Middle frontal gyrus (tissue), 1 donor: ENCODE data around the gene DTX3.
"Not testable (repeated sequence)": the region's sequence is repeated elsewhere in the genome, so short reads cannot be mapped to it uniquely, and the experiment has no call there.

Experiments
- DNase-seq: peaks from one replicate; pipeline ENCODE4 v3.0.0-alpha.2; 2015; ENCODE audit warnings: low spot score; ENCODE audit errors: extremely low spot score

The DTX3 gene

DNA sequence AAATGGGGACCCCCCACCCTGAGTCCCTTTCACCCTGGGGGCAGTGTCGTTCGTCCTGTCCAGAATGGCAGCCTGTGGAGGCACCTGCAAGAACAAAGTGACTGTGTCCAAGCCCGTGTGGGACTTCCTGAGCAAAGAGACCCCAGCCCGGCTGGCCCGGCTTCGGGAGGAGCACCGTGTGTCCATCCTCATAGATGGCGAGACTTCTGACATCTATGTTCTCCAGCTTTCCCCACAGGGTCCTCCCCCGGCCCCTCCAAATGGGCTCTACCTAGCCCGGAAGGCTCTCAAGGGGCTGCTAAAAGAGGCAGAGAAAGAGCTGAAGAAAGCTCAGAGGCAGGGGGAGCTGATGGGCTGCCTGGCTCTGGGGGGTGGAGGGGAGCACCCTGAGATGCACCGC, 2.2 kb downstream of the DTX3 start:
- DNase-seq, result no peak

DNA sequence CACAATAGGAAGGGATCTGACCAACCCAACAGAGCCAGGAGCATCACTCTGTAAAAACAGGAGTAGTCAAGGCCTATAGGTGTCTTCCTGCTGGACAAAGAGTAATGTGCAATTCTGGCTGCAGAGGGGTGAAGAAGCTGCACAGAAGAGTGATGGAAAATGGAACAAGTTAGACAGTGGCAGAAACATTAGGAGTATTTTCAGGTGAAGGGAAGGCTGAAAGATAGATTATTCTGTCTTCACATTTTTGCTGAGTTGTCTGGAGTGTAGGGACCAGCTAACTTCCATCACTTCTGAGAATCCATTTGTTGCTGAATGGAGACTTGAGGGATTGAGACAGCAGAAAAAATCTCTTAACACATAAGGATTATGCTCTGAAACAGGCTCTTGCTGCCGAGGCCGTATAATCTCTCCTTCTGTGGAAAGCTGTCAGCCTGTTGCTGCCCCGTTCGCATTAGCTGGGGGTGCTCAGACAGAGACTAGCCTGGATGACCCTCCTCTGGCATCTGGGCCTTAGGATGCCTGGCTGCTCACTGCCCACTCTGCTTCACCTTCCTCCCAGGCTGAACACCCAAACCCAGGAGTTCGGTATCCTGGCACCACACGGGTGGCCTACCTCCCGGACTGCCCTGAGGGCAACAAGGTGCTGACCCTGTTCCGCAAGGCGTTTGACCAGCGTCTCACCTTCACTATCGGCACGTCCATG, 3.5 kb downstream of the DTX3 start:
- no peak for DNase-seq

DNA sequence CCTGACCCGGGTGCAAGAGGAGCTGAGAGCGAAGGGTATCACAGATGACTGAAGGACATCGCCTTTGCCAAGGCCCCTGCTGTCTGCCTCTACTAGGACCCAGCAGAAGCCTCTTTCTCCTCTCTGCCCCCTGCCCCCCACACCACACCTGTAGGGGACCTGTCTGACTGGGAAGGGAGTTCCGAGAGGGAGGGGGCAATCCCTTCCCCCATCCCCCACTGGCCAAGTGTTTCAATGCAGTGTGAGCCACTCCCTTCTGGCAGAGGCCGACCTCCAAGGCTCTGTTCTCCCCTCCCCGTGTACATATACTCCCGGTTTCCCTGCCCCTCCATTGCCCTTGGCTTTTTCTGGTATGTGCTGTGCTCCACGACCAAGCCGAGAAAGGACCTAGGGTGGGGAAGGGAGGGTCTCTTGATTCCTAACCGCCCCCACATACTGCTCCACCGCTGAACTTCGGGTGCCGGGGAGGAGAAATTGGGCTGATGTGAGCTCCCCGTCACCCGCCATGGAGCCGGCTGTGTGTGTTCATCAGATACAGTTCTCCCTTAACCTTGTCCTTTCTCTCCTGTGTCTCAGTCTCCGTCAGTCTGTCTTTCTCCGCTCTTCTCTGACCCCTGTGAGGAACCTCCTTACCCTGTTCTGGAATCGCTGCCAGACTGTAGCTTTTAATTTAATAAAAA, 4.6 kb downstream of the DTX3 start:
- DNase-seq, result no peak

DNA sequence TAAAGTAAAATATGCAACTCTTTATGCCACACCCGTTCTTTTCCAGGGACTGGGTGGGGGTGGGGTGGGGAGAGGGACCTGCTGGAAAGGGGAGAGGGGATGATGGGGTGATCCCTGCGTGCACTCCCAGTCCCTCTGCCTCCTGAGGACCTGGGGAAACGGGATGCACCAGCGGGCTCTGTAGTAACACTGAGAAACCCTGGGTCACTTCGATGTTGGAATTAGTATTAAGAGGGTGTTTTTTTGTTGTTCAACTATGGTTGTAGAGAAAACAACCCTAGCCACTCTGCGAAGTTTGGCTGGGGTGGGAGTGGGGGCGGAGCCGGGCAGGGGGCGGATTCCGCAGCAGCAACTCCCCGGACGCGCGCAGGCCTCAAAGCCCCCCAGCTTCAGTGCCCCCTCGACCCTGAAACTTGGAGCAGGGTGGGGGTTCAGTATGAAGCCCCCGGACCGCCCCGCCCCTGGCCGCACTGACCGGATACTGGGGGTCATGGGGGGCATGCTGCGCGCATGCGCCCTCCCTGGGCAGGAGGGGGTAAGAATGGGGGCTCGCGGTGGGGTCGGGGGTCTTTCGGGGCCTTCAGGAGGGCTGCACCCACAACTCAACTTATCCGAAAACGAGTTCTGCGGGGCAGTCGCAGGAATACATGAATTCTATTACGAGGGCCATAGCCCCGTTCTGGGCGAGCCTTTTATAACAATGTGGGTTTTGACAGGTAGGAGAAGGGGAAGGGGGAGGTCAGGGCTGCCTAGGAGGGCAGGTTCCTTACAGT, 5.3 kb downstream of the DTX3 start:
- no peak for DNase-seq

DNA sequence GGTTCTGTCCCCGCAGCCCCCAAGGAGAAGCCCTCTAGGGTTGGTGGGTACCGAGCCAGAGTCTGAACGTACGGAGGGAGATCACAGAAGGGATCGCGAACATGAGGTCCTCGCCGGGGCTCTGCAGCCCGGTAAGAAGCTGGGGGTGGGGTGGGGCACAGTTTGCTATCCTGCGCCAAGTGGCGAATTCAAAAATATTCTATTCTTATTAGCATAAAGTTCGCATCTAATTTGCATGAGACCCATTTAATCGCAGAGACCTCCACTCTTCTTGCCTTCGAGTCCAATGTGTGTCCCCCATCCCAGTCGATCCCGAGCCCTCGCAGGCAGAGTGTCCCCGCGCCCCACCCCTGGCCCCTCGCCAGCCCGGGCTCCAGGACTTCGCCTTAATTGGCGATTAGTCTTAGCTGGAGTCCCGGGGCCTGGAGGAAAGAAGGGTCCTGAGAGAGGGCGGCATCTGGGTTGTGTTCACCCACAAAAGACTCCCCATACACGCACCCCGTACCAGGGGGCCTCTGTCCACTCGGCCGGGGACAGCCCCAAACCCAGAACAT, 6.0 kb downstream of the DTX3 start:
- no peak for DNase-seq

DNA sequence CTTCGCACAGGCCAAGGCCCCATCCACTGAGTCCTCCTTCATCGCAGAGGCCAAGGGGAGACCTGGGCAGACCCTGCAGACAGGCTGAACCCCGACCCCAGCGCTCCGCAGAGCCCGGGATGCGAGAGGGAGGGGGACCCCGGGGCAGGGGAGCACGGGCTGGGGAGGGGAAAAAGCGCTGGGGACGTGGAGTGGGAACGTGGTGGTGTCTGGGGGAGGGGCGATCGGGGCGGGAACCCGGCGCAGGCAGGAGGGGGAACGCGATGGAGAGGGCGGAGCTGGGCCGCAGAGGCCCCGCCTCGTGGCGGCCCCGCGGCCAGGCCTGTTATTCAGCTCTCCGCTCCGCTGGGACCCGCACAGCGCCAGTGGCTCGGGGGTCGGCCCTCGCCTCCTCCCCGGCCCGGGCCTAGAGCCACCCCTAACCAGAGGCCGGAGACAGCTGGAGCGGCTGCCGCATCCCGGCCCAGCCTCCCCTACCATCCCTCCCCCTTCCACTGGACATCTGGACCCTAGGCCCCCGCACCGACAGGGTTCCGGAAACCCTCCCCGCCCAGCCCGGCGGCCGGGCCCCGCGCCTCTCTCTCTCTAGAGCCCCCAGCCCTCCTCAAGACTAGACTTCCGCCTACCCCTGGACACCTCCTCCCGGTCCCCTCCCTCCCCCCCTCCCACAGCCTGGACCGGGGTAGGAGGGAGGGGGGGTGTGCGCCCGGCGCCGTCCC, 6.6 kb downstream of the DTX3 start, which contains the start of gene ARHGEF25:
TSS of gene ARHGEF25 (plus strand) at position 328 of the 719 bp plus-strand sequence. CDS start 460 bp downstream, outside the sequence.
- DNase-seq, result no peak

DNA sequence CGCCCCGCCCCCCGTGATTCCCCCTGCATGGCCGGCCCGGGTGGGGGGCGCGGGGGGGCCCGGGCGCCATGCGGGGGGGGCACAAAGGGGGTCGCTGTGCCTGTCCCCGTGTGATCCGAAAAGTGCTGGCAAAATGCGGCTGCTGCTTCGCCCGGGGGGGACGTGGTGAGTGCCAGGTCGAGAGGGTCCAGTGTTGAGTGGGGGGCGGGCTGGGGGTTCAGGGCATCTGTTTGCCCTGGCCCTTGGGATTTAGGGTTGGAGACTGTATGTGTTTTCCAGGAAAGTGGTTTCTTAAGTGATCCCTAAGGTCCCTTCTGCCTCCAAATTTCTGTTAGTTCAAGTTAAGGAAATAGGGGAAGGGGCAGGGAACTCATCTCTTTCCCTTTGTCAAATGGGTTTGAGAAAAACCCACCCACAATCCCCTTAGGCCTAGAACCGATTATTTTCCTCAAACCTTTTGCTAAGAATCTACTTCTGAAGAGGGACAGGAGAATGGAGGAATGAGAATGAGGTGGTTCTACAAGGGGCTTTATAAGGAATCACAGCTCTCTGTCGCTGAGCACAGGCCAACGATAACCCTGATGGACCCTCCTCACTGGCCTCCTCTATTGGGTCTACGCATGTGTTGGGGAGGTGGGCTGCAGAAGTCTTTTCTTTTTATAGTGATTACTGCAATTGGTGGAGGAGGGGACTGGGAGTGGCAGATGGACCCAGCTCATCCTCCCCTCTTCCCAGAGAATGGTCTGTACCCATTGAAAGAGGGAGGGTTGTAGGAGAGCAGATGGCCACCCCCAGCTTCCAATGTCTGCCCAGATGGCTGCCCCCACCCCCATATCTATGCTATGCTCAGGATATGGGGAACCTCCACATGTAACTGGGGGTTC, 7.4 kb downstream of the DTX3 start:
- no peak for DNase-seq

DNA sequence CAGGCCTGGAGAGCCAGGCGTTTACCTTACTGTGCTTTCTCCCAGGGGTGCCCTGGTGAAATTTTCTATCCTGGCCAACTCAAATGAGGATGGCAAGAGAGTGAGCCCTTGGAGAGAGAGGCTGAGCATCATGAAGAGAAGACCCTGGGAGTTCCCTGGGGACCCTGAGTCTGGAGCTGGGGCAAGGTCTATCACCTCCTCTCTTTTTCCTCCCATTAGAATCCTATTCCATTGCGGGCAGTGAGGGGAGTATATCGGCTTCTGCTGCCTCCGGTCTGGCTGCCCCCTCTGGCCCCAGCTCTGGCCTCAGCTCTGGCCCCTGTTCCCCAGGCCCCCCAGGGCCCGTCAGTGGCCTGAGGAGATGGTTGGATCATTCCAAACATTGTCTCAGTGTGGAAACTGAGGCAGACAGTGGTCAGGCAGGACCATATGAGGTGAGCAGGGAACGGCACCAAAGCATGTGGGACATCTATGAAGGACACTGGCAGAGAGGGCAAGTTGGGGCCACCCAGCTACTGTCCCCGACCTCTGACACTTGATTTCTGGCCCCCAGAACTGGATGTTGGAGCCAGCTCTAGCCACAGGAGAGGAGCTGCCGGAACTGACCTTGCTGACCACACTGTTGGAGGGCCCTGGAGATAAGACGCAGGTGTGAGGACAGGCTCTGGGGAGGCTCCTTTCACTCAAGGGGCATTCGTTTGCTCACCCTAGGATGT, 8.2 kb downstream of the DTX3 start:
- no peak for DNase-seq

DNA sequence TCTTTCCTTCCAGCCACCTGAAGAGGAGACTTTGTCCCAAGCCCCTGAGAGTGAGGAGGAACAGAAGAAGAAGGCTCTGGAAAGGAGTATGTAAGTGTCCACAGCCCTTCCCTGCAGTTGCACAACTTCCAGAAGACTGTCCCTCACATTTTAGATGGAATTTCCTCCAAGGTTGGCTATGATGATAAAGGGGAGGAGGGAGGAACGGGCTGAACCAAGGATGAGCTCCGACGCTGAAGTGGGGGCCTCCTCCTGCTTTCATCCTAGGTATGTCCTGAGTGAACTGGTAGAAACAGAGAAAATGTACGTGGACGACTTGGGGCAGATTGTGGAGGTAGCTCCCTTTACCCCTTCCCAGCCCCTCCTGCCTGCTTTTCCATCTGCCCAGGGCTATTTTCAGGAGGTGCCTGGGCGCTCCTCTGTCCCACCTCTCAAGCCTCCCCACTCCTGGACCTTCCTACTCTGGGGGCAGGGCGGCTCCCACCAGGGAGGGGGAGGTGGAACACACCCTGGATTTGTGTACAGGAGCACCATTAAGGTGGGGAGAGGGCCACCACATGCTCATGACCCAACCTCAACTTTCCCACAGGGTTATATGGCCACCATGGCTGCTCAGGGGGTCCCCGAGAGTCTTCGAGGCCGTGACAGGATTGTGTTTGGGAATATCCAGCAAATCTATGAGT, 8.9 kb downstream of the DTX3 start:
- DNase-seq, result no peak

DNA sequence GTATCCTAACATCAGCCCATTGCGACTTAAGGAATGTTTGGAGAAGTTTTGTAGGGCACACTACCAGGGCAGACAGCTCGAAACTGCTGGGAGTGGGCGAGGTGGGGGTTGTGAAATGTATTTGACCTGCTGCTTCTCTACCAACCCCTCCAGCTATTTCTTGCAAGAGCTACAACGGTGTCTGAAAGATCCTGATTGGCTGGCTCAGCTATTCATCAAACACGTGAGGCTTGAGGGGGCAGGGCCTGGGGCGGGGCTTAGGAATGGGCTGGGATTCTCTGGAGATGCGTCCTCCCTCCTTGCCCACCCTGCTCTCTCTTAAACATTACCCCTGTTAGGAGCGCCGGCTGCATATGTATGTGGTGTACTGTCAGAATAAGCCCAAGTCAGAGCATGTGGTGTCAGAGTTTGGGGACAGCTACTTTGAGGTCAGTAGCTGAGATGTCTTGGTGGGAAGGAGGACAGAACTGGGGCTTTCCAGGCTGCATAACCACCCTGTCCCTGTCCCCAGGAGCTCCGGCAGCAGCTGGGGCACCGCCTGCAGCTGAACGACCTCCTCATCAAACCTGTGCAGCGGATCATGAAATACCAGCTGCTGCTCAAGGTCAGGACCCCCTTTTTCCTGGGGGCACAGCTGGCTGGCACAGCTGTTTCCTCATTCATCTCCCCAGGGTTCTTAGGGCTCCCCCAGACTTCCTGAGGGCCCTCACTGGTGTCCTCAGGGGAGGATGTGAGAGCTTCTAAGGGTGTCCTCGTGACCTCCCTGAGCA, 9.7 kb downstream of the DTX3 start:
- no peak for DNase-seq

DNA sequence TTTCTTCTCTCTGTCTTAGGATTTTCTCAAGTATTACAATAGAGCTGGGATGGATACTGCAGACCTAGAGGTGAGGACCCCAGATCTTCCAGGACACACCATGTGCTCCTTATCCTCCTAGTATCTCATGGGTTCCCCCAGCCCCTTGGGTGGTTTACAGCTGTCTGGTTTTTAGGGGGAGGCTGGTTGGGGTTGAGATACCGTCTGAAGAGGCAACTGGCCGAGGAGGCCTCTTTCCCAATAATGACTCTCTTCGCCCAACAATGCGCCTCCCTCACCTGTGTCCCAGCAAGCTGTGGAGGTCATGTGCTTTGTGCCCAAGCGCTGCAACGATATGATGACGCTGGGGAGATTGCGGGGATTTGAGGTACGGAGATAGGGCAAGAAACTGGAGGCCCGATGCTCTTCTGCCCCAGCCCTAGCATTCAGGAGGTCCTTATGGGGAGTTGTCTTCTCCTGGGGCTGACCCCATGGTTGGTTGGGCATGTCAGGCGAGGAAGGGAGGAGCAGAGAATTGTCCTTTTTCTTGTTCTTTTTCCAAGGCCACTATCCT, 10.4 kb downstream of the DTX3 start:
- DNase-seq, result no peak

DNA sequence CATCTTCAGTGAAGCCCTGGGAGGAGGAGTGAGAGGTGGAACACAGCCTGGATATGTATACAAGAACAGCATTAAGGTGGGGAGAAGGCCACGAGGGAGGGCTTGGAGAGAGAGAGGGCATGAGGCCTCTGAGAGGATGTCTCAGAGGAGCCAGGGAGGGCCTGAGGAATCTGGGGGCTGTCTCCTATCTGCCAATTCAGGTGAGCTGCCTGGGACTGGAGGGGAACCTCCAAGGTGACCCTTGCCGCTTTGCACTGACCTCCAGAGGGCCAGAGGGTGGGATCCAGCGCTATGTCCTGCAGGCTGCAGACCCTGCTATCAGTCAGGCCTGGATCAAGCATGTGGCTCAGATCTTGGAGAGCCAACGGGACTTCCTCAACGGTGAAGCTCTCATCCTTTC, 11.0 kb downstream of the DTX3 start:
- no peak for DNase-seq

DNA sequence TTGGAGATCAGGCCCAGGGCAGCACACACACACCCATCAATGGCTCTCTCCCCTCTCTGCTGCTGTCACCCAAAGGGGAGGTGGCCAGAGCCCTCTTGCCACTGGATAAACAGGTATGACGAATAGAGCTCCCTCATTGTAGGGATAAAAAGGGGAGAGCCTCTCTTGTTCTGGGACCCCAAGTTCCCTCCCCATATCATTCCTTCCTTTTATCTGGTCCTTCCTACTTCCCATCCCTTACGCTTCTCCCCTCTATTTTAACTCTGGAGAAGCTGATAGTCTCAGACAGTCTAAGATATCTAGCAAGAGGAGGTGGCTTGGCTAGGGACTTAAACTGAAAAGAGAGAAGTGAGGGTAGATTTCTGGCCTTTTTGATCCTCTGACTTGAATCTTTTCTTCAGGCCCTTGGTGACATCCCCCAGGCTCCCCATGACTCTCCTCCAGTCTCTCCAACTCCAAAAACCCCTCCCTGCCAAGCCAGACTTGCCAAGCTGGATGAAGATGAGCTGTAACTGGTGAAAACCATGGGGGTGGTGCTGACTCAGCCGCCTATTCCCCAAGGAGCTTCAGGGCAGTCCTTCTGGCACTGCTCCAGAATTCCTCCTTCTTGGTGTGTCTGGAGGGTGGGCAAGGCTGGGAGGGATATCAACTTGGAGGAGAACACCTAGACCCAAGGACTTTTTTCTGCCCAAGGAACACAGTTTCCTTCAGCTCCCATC, 11.9 kb downstream of the DTX3 start:
- DNase-seq, result no peak

DNA sequence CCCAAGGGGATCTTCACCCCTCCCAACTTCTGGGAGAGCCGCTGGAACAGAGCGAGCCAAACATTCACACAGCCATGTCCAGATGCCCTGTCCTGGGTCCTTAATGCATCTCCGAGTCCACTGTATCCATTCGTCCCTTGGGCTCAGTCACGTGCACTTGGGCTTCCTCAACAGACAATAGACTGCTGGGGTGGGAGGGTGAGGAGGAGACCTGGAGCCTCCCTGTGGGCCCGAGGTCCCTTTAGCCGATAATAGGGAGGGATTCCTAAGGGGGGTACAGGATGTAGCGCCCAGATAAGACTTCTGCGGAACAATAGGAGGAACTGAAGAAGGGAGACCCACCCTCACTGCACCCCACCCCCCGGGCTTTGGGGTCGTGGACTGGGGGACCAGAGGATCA, 13.3 kb downstream of the DTX3 start:
- DNase-seq, result no peak

DNA sequence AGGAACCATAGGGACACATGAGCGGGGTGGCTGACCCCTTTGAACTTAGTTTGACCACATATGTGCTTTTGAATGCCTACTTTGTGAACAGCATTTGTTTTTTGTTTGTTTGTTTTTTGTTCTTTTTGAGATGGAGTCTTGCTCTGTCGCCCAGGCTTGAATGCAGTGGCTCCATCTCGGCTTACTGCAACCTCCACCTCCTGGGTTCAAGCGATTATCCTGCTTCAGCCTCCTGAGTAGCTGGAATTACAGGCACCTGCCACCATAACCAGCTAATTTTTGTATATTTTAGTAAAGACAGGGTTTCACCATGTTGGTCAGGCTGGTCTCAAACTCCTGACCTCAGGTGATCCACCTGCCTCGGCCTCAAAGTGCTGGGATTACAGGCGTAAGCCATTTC, 13.8 kb downstream of the DTX3 start:
- not testable (repeated sequence) for DNase-seq

DNA sequence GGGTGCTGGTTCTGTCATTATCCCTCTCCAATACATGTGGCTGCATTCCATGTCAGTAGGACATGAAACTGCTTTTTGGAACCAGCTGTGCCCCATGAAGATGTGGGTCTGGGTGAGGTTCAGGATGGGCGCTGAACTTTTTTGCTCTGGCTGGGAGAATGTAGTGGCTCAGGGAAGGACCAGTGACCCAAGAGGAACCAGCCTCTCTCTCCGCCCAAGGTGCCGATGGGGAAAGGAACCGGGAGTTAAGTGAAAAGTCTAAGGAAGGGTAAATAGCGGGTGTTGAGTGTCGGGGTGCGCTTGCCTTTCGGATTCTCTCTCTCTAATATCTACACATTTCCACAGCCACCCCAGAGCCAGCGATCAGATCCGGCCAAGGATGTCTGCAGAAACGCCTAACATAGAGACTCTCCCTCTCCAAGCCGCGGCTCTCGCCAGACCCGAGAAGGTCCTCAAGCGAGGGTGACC, 14.4 kb downstream of the DTX3 start:
- DNase-seq, result no peak
